GM18873 (cell line): ENCODE data around the gene BPIFB3.
"Not testable (repeated sequence)": the region's sequence is repeated elsewhere in the genome, so short reads cannot be mapped to it uniquely, and the experiment has no call there.

ENCODE experiments used
- ATAC-seq: cut with Tn5 transposase; IDR thresholded peaks from one replicate; pipeline ENCODE4 v1.9.1; 2021; ENCODE audit warnings: mild to moderate bottlenecking, moderate library complexity, moderate number of reproducible peaks; ENCODE audit not compliant: unreplicated experiment, low FRiP score

The BPIFB3 gene

DNA sequence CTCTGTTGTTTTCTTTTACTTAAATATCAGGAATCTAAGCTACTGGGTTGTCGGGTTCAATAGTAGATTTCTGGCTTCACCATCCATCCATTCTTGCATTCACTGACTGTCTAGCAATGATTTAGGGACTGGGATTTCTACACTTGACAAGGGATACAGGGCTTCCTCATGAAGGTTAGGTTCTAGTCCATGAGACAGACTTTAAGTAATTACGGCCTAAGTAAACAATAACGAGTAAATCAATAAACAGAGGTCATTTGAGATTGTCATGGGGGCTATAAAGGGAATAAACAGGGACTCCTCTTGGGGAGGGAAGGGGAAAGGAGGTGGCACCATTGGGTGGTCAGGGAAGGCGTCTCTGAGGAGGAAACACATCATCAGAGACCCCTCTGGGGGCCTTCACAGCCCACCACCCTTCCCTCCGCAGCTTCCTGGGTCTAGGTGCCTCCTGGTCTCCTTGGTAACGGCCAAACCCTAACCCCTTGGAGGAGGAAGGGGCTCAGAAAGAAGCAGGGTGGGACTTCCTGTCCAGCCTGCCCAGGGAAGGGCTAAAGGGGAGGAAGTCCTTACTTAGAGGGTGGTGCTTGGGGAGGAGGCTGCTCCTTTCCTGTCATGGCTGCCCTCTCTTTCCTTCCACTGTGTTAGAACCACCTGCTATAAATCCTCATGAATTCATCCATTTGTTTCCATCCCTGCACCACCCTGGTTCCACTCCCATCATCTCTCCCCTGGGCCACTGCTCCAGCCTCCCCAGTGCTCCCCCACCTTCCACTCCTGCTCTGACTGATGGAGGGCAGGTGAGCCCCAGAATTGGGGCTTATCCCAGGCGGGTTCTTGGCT lies 59.1 kb downstream of the BPIFB3 start:
- no peak for ATAC-seq

- no peak for ATAC-seq
These were observed 59.7 kb downstream of the BPIFB3 start for GRCh38 chr20:33113387-33113908.

GRCh38 chr20:33115501-33115900 lies 61.8 kb downstream of the BPIFB3 start:
- not testable (repeated sequence) for ATAC-seq

DNA sequence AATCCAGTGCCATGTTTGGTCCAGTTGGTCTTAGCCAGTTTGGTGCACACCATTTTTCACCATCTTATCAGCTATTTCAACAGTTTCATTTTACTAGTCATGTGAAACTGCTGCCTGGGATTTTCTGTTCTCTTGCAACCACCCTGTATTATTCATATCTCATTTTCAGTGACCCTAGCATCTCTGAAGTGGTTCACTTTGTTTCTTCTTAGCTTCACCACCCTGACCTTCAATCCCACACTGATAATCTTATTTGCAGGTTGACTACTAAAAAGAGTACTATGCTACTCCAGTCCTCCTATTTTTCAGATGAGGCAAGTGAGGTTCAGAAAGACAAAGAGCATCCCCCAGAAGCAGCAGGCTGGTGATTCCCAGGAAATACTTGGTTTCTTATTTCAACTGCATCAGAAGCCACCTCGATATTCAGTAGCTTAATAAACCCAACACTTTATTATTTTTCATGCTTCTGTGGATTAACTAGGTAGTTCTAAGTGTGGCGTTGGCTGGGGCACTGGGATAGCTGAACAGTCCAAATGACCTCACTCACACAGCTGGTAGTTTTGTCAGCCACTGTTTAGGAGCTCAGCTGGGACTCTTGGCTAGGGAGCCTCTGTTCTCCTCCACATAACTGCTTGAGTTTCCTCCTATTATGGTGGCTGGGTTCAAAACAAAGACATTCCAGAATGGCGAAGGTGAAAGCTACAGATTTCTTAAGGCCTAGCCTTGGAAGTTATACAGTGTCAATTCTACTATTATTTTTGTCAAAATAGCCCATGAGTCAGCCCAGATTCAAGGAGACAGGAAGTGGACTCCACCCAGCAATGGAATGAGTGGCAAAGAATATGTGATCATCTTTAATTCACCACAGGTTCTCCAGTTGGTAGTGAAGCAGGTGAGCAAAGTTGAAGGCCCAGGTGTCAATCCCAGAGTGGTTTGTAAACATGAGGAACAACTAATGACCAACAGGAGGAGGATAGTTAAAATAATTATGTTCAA lies 66.3 kb downstream of the BPIFB3 start:
- no peak for ATAC-seq

DNA sequence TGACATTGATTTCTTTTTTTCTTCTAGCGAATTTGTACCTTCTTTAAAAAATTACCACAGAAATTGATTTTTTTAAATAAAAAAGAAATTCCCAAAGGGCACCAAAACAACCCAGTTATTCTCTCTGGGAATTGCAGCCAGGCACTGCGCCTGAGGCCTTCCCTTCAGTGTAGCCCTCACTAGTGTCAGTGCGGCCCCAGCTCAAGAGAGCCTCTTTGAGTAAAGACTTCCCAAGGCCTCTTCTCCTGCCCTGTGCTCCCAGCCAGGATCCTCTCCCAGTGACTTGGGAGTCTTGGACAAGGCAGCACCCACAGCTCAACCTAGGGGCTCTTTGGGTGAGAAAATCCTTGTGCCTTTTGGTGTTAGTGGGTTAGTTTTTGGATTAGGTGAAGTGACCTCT lies 67.2 kb downstream of the BPIFB3 start:
- ATAC-seq = no peak

DNA sequence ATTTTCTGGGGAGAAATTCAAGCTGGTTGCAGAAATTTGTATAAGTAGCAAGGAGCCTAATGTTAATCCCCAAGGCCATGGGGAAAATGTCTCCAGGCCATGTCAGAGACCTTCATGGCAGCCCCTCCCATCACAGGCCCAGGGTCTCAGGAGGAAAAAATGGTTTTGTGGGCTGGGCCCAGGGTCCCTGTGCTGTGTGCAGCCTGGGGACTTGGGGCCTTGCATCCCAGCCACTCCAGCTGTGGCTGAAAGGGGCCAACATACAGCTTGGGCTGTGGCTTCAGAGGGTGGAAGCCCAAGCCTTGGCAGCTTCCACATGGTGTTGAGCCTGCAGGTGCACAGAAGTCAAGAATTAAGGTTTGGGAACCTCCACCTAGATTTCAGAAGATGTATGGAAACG lies 68.6 kb downstream of the BPIFB3 start:
- ATAC-seq = not testable (repeated sequence)
